Tibial nerve (tissue), 3 donors: ENCODE results near the gene CTNNA1.

Experiments used
- POLR2A ChIP-seq, 2 donors: fragments of 450-650 bp; IDR thresholded peaks; one replicate each; pipeline ENCODE4 v1.6.1; 2017; ENCODE audit warnings: antibody characterized with exemption in 2 of 2, mild to moderate bottlenecking in 2 of 2, moderate library complexity in 2 of 2
- TF ChIP-seq, protein P1 (sequence below), 5 experiments: fragments of 200-600 bp in 3 of 5; fragments of 450-650 bp in 2 of 5; sonication (generic) in 3 of 5; IDR thresholded peaks; one replicate each; pipeline ENCODE4 v1.5.1; 2016 to 2019; ENCODE audit warnings: antibody characterized with exemption in 5 of 5, mild to moderate bottlenecking in 3 of 5, moderate library complexity in 2 of 5

DNA sequence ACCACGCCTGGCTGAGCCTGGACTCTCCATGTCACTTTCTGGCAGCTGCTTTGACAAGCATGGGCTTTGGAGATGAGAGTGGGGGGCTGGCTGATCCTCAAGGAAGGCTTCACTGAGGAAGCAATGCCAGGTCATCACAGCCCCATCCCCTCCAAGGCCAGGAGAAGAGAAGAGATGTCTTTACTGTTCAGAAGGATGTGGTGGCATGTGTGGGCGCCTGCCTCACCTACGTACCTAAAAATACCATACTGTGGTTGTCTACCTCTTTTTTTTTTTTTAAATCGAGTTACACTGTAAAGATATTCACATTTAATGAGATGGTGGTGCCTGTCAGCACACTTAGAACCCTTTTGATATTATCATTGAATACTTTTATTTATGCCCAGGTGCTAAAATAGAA lies 26.4 kb upstream of the CTNNA1 start:
- TF ChIP-seq, protein P1, sequence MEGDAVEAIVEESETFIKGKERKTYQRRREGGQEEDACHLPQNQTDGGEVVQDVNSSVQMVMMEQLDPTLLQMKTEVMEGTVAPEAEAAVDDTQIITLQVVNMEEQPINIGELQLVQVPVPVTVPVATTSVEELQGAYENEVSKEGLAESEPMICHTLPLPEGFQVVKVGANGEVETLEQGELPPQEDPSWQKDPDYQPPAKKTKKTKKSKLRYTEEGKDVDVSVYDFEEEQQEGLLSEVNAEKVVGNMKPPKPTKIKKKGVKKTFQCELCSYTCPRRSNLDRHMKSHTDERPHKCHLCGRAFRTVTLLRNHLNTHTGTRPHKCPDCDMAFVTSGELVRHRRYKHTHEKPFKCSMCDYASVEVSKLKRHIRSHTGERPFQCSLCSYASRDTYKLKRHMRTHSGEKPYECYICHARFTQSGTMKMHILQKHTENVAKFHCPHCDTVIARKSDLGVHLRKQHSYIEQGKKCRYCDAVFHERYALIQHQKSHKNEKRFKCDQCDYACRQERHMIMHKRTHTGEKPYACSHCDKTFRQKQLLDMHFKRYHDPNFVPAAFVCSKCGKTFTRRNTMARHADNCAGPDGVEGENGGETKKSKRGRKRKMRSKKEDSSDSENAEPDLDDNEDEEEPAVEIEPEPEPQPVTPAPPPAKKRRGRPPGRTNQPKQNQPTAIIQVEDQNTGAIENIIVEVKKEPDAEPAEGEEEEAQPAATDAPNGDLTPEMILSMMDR (IDR thresholded peaks at IDR 0.05), result no peak
- no peak for TF ChIP-seq POLR2A (IDR thresholded peaks at IDR 0.05)
